ENCODE data around the gene SPINK8.
"Not testable (repeated sequence)": the region's sequence is repeated elsewhere in the genome, so short reads cannot be mapped to it uniquely, and the experiment has no call there.

The SPINK8 gene

GRCh38 chr3:48275287-48276027, 58.0 kb downstream of the SPINK8 start:
- TF ChIP-seq FOXK2 (IDR thresholded peaks at IDR 0.05) (no peak), CTBP1 (IDR thresholded peaks at IDR 0.05; ENCODE audit: borderline replicate concordance) (no peak), HDGF (IDR thresholded peaks at IDR 0.05; ENCODE audit: borderline replicate concordance) (no peak)
- ChIA-PET POLR2A (interaction anchor here (1.0 kb wide), 1 partner anchor 164 kb away, joined by 3 read pairs; the partner anchor contains the start of genes CCDC51 and TMA7), CTCF (interaction anchor here (5.7 kb wide), 1 partner anchor 161 kb away, joined by 68 read pairs; no protein-coding TSS in a partner anchor)
- DNase-seq (ENCODE audit: extremely low spot score), result no peak

GRCh38 chr3:48274452-48274851, 59.0 kb downstream of the SPINK8 start:
- ChIA-PET POLR2A (interaction anchor here (1.7 kb wide), 1 partner anchor 161 kb away, joined by 8 read pairs; no protein-coding TSS in a partner anchor), CTCF (interaction anchor here (0.6 to 5.7 kb wide), 2 partner anchors 126 to 162 kb away, joined by 3 to 68 read pairs; no protein-coding TSS in a partner anchor)
- TF ChIP-seq FOXM1 (IDR thresholded peaks at IDR 0.05; ENCODE audit: borderline replicate concordance), result no peak
- TF ChIP-seq CTBP1 (IDR thresholded peaks at IDR 0.05; ENCODE audit: borderline replicate concordance), result no peak
- no peak for TF ChIP-seq NFRKB (IDR thresholded peaks at IDR 0.05)
- TF ChIP-seq PKNOX1 (IDR thresholded peaks at IDR 0.05), result no peak
- no peak for TF ChIP-seq ZNF384 (IDR thresholded peaks at IDR 0.05)
- TF ChIP-seq TARDBP (IDR thresholded peaks at IDR 0.05), result no peak
- no peak for TF ChIP-seq L3MBTL2 (conservative IDR thresholded peaks at IDR 0.05)
- no peak for TF ChIP-seq FOXA1 (IDR thresholded peaks at IDR 0.05)
- no peak for TF ChIP-seq SP1 (IDR thresholded peaks at IDR 0.05)
- DNase-seq (ENCODE audit: extremely low spot score), result no peak

DNA sequence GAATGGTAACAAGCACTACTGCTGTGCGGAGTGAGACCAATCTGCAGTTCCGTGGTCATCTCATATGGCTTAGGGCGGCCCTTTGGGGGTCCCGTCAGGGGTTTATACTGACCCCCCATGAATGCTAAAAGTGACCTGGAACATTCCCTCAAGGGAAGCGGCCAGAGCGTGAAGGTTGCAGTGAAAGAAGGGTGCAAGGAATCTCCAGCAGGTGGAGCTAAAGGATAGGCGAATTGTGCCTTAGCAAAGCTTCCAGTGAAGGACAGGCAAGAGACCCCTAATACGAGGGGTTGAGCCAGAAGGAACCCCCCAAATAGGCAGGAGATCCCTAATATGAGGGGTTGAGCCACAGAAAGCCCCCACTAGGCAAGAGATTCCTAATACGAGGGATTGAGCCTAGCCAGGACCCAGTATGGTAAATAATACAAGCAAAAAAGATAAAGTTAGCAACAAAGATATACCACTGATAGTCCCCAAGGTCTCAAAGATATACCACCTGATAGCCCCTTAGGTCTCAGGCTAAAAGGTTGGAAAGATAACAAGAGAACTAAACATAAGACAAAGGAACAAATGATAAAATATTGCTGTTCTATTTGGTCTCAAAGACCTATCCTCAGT, 59.8 kb downstream of the SPINK8 start:
- POLR2A ChIA-PET, result interaction anchor here (1.7 kb wide), 1 partner anchor 162 kb away, joined by 8 read pairs; no protein-coding TSS in a partner anchor
- DNase-seq (ENCODE audit: extremely low spot score), result peak; percentile 72
- TF ChIP-seq PKNOX1 (IDR thresholded peaks at IDR 0.05) (no peak), LEF1 (IDR thresholded peaks at IDR 0.05; ENCODE audit: borderline replicate concordance) (no peak), NFRKB (IDR thresholded peaks at IDR 0.05) (no peak), TARDBP (IDR thresholded peaks at IDR 0.05) (no peak), CTBP1 (IDR thresholded peaks at IDR 0.05; ENCODE audit: borderline replicate concordance) (no peak), FOXK2 (IDR thresholded peaks at IDR 0.05) (no peak), SP1 (IDR thresholded peaks at IDR 0.05) (no peak)
- CTCF ChIA-PET, result interaction anchor here (0.8 to 5.7 kb wide), 6 partner anchors 127 to 275 kb away, joined by 3 to 68 read pairs (median 4); partner anchors contain the start of gene CCDC51

DNA sequence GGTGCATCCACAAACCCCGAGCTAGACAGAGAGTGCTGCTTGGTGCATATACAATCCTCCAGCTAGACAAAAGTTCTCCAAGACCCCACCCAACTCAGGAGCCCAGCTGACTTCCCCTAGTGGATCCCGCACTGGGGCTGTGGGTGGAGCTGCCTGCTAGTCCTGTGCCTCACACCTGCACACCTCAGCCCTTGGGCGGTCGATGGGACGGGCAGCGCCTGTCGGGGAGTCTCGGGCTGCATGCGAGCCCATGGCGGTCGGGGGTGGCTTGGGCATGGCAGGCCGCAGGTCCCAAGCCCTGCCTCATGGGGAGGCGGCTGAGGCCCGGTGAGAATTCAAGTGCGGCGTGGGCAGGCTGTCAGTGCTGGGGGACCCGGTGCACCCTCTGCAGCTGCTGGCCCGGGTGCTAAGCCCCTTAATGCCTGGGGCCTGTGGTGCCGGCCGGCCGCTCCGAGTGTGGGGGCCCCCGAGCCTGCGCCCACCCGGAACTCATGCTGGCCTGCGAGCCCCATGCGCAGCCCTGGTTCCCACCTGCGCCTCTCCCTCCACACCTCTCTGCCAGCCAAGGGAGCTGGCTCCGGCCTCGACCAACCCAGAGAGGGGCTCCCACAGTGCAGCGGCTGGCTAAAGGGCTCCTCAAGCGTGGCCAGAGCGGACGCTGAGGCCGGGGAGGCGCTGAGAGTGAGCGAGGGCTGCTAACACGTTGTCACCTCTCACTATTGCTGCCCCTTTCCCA, 61.5 kb downstream of the SPINK8 start:
- no peak for TF ChIP-seq ZNF384 (IDR thresholded peaks at IDR 0.05)
- TF ChIP-seq CTBP1 (IDR thresholded peaks at IDR 0.05; ENCODE audit: borderline replicate concordance), result no peak
- no peak for TF ChIP-seq LEF1 (IDR thresholded peaks at IDR 0.05; ENCODE audit: borderline replicate concordance)
- TF ChIP-seq NFRKB (IDR thresholded peaks at IDR 0.05), result no peak
- TF ChIP-seq FOXA1 (IDR thresholded peaks at IDR 0.05), result no peak
- TF ChIP-seq FOXK2 (IDR thresholded peaks at IDR 0.05), result no peak
- TF ChIP-seq L3MBTL2 (conservative IDR thresholded peaks at IDR 0.05), result no peak
- no peak for TF ChIP-seq SUZ12 (IDR thresholded peaks at IDR 0.05)
- TF ChIP-seq ELF4 (IDR thresholded peaks at IDR 0.05), result no peak
- no peak for TF ChIP-seq SP1 (IDR thresholded peaks at IDR 0.05)
- no peak for TF ChIP-seq FOXM1 (IDR thresholded peaks at IDR 0.05; ENCODE audit: borderline replicate concordance)
- TF ChIP-seq BHLHE40 (IDR thresholded peaks at IDR 0.05; ENCODE audit: borderline replicate concordance), result no peak
- TF ChIP-seq HDGF (IDR thresholded peaks at IDR 0.05; ENCODE audit: borderline replicate concordance), result no peak
- TF ChIP-seq ARNT (IDR thresholded peaks at IDR 0.05), result no peak
- no peak for TF ChIP-seq PKNOX1 (IDR thresholded peaks at IDR 0.05)
- TF ChIP-seq TARDBP (IDR thresholded peaks at IDR 0.05), result no peak
- DNase-seq (ENCODE audit: extremely low spot score), result no peak
- CTCF ChIA-PET, result interaction anchor here (0.8 to 5.7 kb wide), 2 partner anchors 129 to 164 kb away, joined by 5 to 68 read pairs; no protein-coding TSS in a partner anchor
- POLR2A ChIA-PET, result interaction anchor here (1.3 kb wide), 1 partner anchor 168 kb away, joined by 4 read pairs; the partner anchor contains the start of genes CCDC51 and TMA7

GRCh38 chr3:48271223-48271622, 62.2 kb downstream of the SPINK8 start:
- ChIA-PET POLR2A (interaction anchor here (1.3 kb wide), 1 partner anchor 169 kb away, joined by 4 read pairs; the partner anchor contains the start of genes CCDC51 and TMA7), CTCF (interaction anchor here (0.8 to 5.7 kb wide), 2 partner anchors 130 to 165 kb away, joined by 5 to 68 read pairs; no protein-coding TSS in a partner anchor)
- not testable (repeated sequence) for DNase-seq (ENCODE audit: extremely low spot score)

DNA sequence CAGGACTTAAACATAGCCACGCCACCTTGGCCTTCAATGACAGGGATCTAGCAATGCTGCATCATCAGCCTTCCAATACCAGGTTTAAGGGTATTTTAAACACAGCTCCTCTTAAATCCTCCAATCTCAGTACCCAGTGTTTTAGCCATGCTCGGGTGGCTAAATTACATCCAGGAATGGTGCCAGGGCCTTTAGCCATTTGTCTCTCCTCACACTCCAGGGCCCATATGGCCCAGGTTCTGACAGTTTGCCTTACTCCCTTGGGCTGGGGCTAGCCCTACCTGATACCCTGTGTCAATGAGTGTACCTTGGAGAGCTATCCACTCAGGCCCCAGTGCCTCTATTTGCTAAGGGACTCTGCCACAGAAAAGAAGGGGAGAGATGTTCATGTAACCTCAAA, 63.2 kb downstream of the SPINK8 start:
- ChIA-PET POLR2A (interaction anchor here (0.9 kb wide), 1 partner anchor 29 kb away, joined by 5 read pairs; the partner anchor contains the start of gene ZNF589), CTCF (interaction anchor here (2.1 to 5.7 kb wide), 2 partner anchors 166 kb away, joined by 7 to 68 read pairs; no protein-coding TSS in a partner anchor)
- no peak for DNase-seq (ENCODE audit: extremely low spot score)
- TF ChIP-seq HDGF (IDR thresholded peaks at IDR 0.05; ENCODE audit: borderline replicate concordance) (no peak), ZNF384 (IDR thresholded peaks at IDR 0.05) (no peak), SUZ12 (IDR thresholded peaks at IDR 0.05) (no peak), L3MBTL2 (conservative IDR thresholded peaks at IDR 0.05) (no peak), SP1 (IDR thresholded peaks at IDR 0.05) (no peak), NFRKB (IDR thresholded peaks at IDR 0.05) (no peak)

All from HEK293T (cell line).